Loucy (cell line): Measurements from ENCODE around the gene UCN3.

ENCODE experiments used
- H2AFZ ChIP-seq: fragments of 200-600 bp; sonication (generic); 2 replicates; pipeline ENCODE4 v1.6.0; 2016; ENCODE audit warnings: antibody characterized with exemption, mild to moderate bottlenecking, low read length, moderate library complexity
- H3F3A ChIP-seq: fragments of 200-600 bp; 2 replicates; pipeline ENCODE4 v1.6.0; 2016; ENCODE audit warnings: antibody characterized with exemption, low read depth, mild to moderate bottlenecking
- H3K27me3 ChIP-seq: fragments of 200-600 bp; sonication (generic); 2 replicates; pipeline ENCODE4 v1.6.1; 2014; ENCODE audit warnings: low read length, mild to moderate bottlenecking; ENCODE audit not compliant: insufficient read depth, poor library complexity, severe bottlenecking
- H3K36me3 ChIP-seq: fragments of 200-600 bp; sonication (generic); 2 replicates; pipeline ENCODE4 v1.6.1; 2016; ENCODE audit warnings: low read length; ENCODE audit not compliant: insufficient read depth
- H3K4me1 ChIP-seq: fragments of 200-600 bp; sonication (generic); 2 replicates; pipeline ENCODE4 v1.5.1; 2014; ENCODE audit warnings: low read length, mild to moderate bottlenecking; ENCODE audit not compliant: insufficient read depth, poor library complexity, severe bottlenecking
- H3K4me2 ChIP-seq: fragments of 200-600 bp; sonication (generic); 2 replicates; pipeline ENCODE4 v1.6.0; 2014; ENCODE audit warnings: antibody characterized with exemption, low read length, low read depth, mild to moderate bottlenecking; ENCODE audit not compliant: poor library complexity, severe bottlenecking
- H3K4me3 ChIP-seq: fragments of 200-600 bp; sonication (generic); 2 replicates; pipeline ENCODE4 v1.5.1; 2014; ENCODE audit warnings: low read length, mild to moderate bottlenecking, mixed read lengths; ENCODE audit not compliant: poor library complexity, severe bottlenecking
- H3K79me2 ChIP-seq: fragments of 200-600 bp; sonication (generic); 2 replicates; pipeline ENCODE4 v1.6.1; 2014; ENCODE audit warnings: low read length; ENCODE audit not compliant: insufficient read depth
- H3K9ac ChIP-seq: fragments of 200-600 bp; sonication (generic); 2 replicates; pipeline ENCODE4 v1.6.0; 2014; ENCODE audit warnings: mild to moderate bottlenecking, low read depth, low read length, moderate library complexity; ENCODE audit not compliant: poor library complexity, severe bottlenecking
- H3K9me2 ChIP-seq: fragments of 200-600 bp; sonication (generic); replicated peaks from 2 replicates; pipeline ENCODE4 v1.6.1; 2016; ENCODE audit warnings: low read depth, low read length, mixed read lengths
- H3K9me3 ChIP-seq: fragments of 200-600 bp; sonication (generic); 2 replicates; pipeline ENCODE4 v1.6.1; 2014; ENCODE audit warnings: mild to moderate bottlenecking, antibody characterized with exemption, low read length, low read depth; ENCODE audit not compliant: insufficient read depth
- H4K20me1 ChIP-seq: fragments of 200-600 bp; sonication (generic); 2 replicates; pipeline ENCODE4 v1.6.0; 2014; ENCODE audit warnings: antibody characterized with exemption, low read length, mild to moderate bottlenecking; ENCODE audit not compliant: insufficient read depth, poor library complexity, severe bottlenecking
- CTCF ChIP-seq: fragments of 200-600 bp; sonication (generic); conservative IDR thresholded peaks from 2 replicates; pipeline ENCODE4 v1.5.1; 2014; ENCODE audit warnings: mild to moderate bottlenecking, antibody characterized with exemption, low read length
- EZH2phosphoT487 ChIP-seq: fragments of 200-600 bp; IDR thresholded peaks from 2 replicates; pipeline ENCODE4 v1.6.1; 2018; ENCODE audit warnings: antibody characterized with exemption, mild to moderate bottlenecking, moderate library complexity, borderline replicate concordance

Gene UCN3

GRCh38 chr10:5343092-5343491 is 21.7 kb upstream of the UCN3 start:
- no peak overlapping the region for H2AFZ ChIP-seq

DNA sequence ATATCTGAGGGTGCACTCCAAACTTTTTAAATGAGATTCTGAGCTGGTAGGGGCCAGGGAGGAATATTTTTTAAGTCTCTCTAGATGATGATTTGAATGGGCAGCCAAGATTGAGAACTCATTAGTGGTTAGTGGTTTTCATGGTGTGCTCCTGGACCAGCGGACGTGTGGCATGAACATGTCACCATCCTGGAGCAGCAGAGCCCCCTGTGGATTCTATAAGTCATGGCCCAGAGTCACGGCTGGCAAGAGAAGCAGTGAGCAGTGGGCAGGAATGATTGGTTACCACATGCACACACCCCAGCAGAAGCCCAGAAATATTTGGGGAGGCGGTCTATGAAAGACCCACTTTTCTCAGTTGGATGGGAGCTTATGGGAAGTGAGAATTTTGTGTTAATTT is 21.2 kb upstream of the UCN3 start:
- Histone ChIP-seq H3F3A (no peaks in the 10 kb centered on the region), H3K9me2 (no peaks in the 10 kb centered on the region), H4K20me1 (no peaks in the 10 kb centered on the region), H2AFZ (no peak overlapping the region), H3K79me2 (no peaks in the 10 kb centered on the region), H3K9me3 (no peaks in the 10 kb centered on the region), H3K4me1 (no peaks in the 10 kb centered on the region), H3K9ac (no peak overlapping the region), H3K4me3 (no peak overlapping the region), H3K27me3 (no peaks in the 10 kb centered on the region), H3K4me2 (no peak overlapping the region), H3K36me3 (no peaks in the 10 kb centered on the region)
- TF ChIP-seq CTCF (peak; percentile 71), EZH2phosphoT487 (no peak)

More at GRCh38 chr10:5343092-5343491, 21.7 kb upstream of the UCN3 start:
- H3K4me2 ChIP-seq: no peak overlapping the region
- TF ChIP-seq EZH2phosphoT487 (no peak), CTCF (no peak)
- H3K79me2 ChIP-seq: no peaks in the 10 kb centered on the region
- no peaks in the 10 kb centered on the region for H3F3A ChIP-seq
- H4K20me1 ChIP-seq: no peaks in the 10 kb centered on the region
- H3K9ac ChIP-seq: no peak overlapping the region
- H3K4me1 ChIP-seq: no peaks in the 10 kb centered on the region
- no peaks in the 10 kb centered on the region for H3K27me3 ChIP-seq
- H3K9me2 ChIP-seq: no peaks in the 10 kb centered on the region
- no peaks in the 10 kb centered on the region for H3K36me3 ChIP-seq
- H3K4me3 ChIP-seq: no peak overlapping the region
- no peaks in the 10 kb centered on the region for H3K9me3 ChIP-seq

DNA sequence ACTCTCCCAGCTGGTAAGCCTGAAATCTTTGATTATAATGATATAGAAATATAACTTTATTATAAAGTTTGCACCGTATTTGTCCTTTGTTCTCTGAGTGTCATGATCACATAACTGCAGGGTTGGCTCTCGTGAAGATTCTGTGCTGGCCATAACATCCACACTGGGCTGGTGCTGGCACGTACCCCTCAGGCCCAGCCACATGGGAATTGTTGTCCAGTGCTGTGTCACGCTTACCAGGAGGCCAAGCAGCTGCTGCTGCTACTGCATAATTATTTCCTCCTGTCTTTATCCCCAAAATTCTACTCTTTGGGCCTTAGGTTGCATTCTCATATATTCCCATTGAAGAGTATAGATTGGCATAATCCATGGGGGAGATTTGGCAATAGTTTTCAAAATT is 20.8 kb upstream of the UCN3 start:
- Histone ChIP-seq H3K27me3 (no peaks in the 10 kb centered on the region), H3K4me2 (no peak overlapping the region), H3F3A (no peaks in the 10 kb centered on the region), H2AFZ (no peak overlapping the region), H3K9ac (no peak overlapping the region), H3K9me2 (no peaks in the 10 kb centered on the region), H3K4me3 (no peak overlapping the region), H4K20me1 (no peaks in the 10 kb centered on the region), H3K9me3 (no peaks in the 10 kb centered on the region), H3K4me1 (no peaks in the 10 kb centered on the region), H3K36me3 (no peaks in the 10 kb centered on the region), H3K79me2 (no peaks in the 10 kb centered on the region)
- no peak for TF ChIP-seq CTCF
- TF ChIP-seq EZH2phosphoT487: no peak
